Ureter (tissue), 1 donor: ENCODE results near the gene TRIM9. TPM values are rescaled to one million over a fixed set of nuclear protein-coding genes. Genes with fewer than 3 reads are reported as not detected.

Source experiments
- DNase-seq: peaks from one replicate; pipeline ENCODE4 v3.0.0-alpha.2; 2020; ENCODE audit warnings: low spot score
- total RNA-seq: library from RNA; stranded (reverse); gene quantifications from one replicate; pipeline ENCODE4 v1.2.4, GENCODE V29; 2023
- donor health status: DM: yes; HTN: yes; CAD: no.

TRIM9 gene
- total RNA-seq, result 1.7 TPM

- peak; percentile 94 for DNase-seq
These were observed at the start of gene TRIM9 for GRCh38 chr14:51094901-51095853. TSS of gene TRIM9 (minus strand) at chr14:51095105. CDS start at chr14:51094939, 166 bp downstream.

- no peak for DNase-seq
These were observed 46.0 kb upstream of the TRIM9 start for GRCh38 chr14:51140856-51141255.

GRCh38 chr14:51140338-51140737 lies 45.4 kb upstream of the TRIM9 start:
- DNase-seq, result no peak

GRCh38 chr14:51139121-51139681 lies 44.3 kb upstream of the TRIM9 start:
- DNase-seq, result no peak

GRCh38 chr14:51138404-51139103 lies 43.6 kb upstream of the TRIM9 start:
- DNase-seq, result no peak

GRCh38 chr14:51131516-51131915 lies 36.6 kb upstream of the TRIM9 start:
- DNase-seq, result no peak

GRCh38 chr14:51129130-51129529 lies 34.2 kb upstream of the TRIM9 start:
- DNase-seq, result no peak

- DNase-seq, result no peak
These were observed 29.1 kb upstream of the TRIM9 start for GRCh38 chr14:51124029-51124428.

- DNase-seq, result no peak
These were observed 26.2 kb upstream of the TRIM9 start for GRCh38 chr14:51121096-51121495.

GRCh38 chr14:51119411-51120051 lies 24.6 kb upstream of the TRIM9 start:
- no peak for DNase-seq

- DNase-seq, result no peak
These were observed 24.1 kb upstream of the TRIM9 start for GRCh38 chr14:51118993-51119392.

GRCh38 chr14:51117593-51117992 lies 22.7 kb upstream of the TRIM9 start:
- no peak for DNase-seq

- no peak for DNase-seq
These were observed 21.8 kb upstream of the TRIM9 start for GRCh38 chr14:51116682-51117081.

GRCh38 chr14:51109651-51110050 lies 14.7 kb upstream of the TRIM9 start:
- no peak for DNase-seq

- DNase-seq, result no peak
These were observed 12.9 kb upstream of the TRIM9 start for GRCh38 chr14:51107801-51108200.

- DNase-seq, result no peak
These were observed 9.6 kb upstream of the TRIM9 start for GRCh38 chr14:51104467-51104866.

- no peak for DNase-seq
These were observed 2.4 kb upstream of the TRIM9 start for GRCh38 chr14:51097287-51097686.

- DNase-seq, result no peak
These were observed 2.0 kb upstream of the TRIM9 start for GRCh38 chr14:51096870-51097269.

GRCh38 chr14:51095854-51096823 lies 1.2 kb upstream of the TRIM9 start:
- DNase-seq, result no peak

- DNase-seq, result peak; percentile 42
These were observed 553 bp downstream of the TRIM9 start for GRCh38 chr14:51094282-51094821.
